Caco-2 (cell line): ENCODE data around the gene NEK7. TPM values are rescaled to one million over a fixed set of nuclear protein-coding genes. Genes with fewer than 3 reads are reported as not detected.
"Not testable (repeated sequence)": the region's sequence is repeated elsewhere in the genome, so short reads cannot be mapped to it uniquely, and the experiment has no call there.

Source experiments
- BruUV-seq: library from RNA; stranded (reverse); fragments of 400-500 nt; replicated peaks from 2 replicates; lab custom pipeline; 2021; lab: Mats Ljungman, UMichigan
- CTCF ChIA-PET: fragments of 300-600 bp; sonication (Branson Sonifier 250); formaldehyde crosslinking; loops from one replicate; lab custom pipeline; 2022; ENCODE audit warnings: antibody characterized with exemption; lab: Charles Lee
- POLR2A ChIA-PET: fragments of 300-600 bp; sonication (Branson Sonifier 250); formaldehyde crosslinking; loops from one replicate; lab custom pipeline; 2022; ENCODE audit warnings: antibody characterized with exemption; lab: Charles Lee
- DNase-seq, 2 experiments: peaks; one replicate each; pipeline versions ENCODE4 v3.0.0 to v3.0.0-alpha.2; 2020 to 2022
- H3K27me3 ChIP-seq: replicated peaks from 2 replicates; pipeline ENCODE4 v1.6.0; 2011; ENCODE audit warnings: low read length; ENCODE audit not compliant: control insufficient read depth, insufficient read depth
- H3K36me3 ChIP-seq: 2 replicates; pipeline ENCODE4 v1.5.1; 2011; ENCODE audit warnings: low read length; ENCODE audit not compliant: control insufficient read depth, insufficient read depth
- H3K4me1 ChIP-seq: fragments of 250-450 bp; sonication (Bioruptor Pico); 2 replicates; pipeline ENCODE4 v1.5.1; 2020; ENCODE audit warnings: mild to moderate bottlenecking
- H3K4me3 ChIP-seq: 2 replicates; pipeline ENCODE4 v1.5.1; 2011; ENCODE audit warnings: low read depth, mild to moderate bottlenecking, control low read depth, low read length
- H3K9me3 ChIP-seq: fragments of 250-450 bp; sonication (Bioruptor Pico); 2 replicates; pipeline ENCODE4 v1.5.1; 2020; ENCODE audit warnings: mild to moderate bottlenecking, moderate library complexity
- H3K27ac Mint-ChIP-seq: one replicate; pipeline ENCODE4 v1.8.0; 2022; ENCODE audit warnings: mixed read lengths; ENCODE audit not compliant: unreplicated experiment
- H3K27me3 Mint-ChIP-seq: one replicate; pipeline ENCODE4 v1.8.0; 2022; ENCODE audit warnings: mixed read lengths; ENCODE audit not compliant: insufficient read depth, unreplicated experiment
- H3K36me3 Mint-ChIP-seq: one replicate; pipeline ENCODE4 v1.8.0; 2022; ENCODE audit warnings: mild to moderate bottlenecking, mixed read lengths; ENCODE audit not compliant: insufficient read depth, unreplicated experiment
- H3K4me1 Mint-ChIP-seq: one replicate; pipeline ENCODE4 v1.8.0; 2022; ENCODE audit warnings: low read depth, mixed read lengths; ENCODE audit not compliant: unreplicated experiment
- H3K4me3 Mint-ChIP-seq: one replicate; pipeline ENCODE4 v1.8.0; 2022; ENCODE audit warnings: mild to moderate bottlenecking, moderate library complexity, mixed read lengths; ENCODE audit not compliant: unreplicated experiment
- H3K9me3 Mint-ChIP-seq: one replicate; pipeline ENCODE4 v1.8.0; 2022; ENCODE audit warnings: mixed read lengths; ENCODE audit not compliant: unreplicated experiment
- intact Hi-C: fragments of 100-400 bp; cut with micrococcal nuclease; formaldehyde crosslinking; loops from one replicate; pipeline ENCODE4 v1.10.0; 2022; ENCODE audit not compliant: unreplicated experiment
- total RNA-seq: library from RNA; stranded (reverse); gene quantifications from 2 replicates; pipeline ENCODE4 v1.2.3, GENCODE V29; 2022
- TF ChIP-seq, protein P1 (sequence below), 2 experiments: fragments of 200-600 bp in 1 of 2; IDR thresholded peaks; 1 replicate in 1 of 2; 2 replicates in 1 of 2; pipeline versions ENCODE4 v1.5.1 to v1.8.0; 2011 to 2022; ENCODE audit warnings: antibody characterized with exemption in 1 of 2, control low read depth in 1 of 2, inconsistent platforms in 1 of 2, low read depth in 1 of 2, low read length in 1 of 2, mild to moderate bottlenecking in 1 of 2, moderate library complexity in 1 of 2; ENCODE audit not compliant: insufficient read depth in 1 of 2, severe bottlenecking in 1 of 2, unreplicated experiment in 1 of 2

NEK7 gene
- total RNA-seq, 1 experiment from 2014 or later, result 56.1 TPM

DNA sequence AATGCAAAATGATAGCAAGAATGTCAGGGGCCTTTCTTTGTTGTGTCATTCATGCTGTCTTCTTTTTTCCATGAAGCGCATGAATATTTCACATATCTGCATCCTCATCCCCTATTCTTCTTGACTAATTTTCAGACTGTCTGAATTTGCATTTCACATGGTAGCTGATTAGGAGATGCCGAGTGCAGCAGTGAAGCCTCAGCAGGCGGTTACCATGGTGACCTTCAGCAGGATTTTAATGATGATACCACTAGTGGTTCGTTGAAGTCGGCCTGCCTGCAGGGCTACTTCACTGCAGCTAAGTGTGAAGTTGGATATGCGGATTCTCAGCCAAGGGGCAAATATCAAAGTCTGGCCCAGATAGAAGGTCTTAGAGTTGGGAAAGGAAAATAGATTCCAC, 141.8 kb downstream of the NEK7 start:
- no peak for DNase-seq
- Mint-ChIP-seq H3K4me1 (no peaks in the 10 kb centered on the region), H3K27ac (no peak overlapping the region), H3K4me3 (no peak overlapping the region), H3K9me3 (no peaks in the 10 kb centered on the region), H3K36me3 (peaks cover 8% of the 10 kb centered on the region), H3K27me3 (no peaks in the 10 kb centered on the region)
- ChIA-PET POLR2A (no interaction called here), CTCF (no interaction called here)
- no peaks in the 10 kb centered on the region for H3K27me3 ChIP-seq
- no peaks in the 10 kb centered on the region for H3K4me1 ChIP-seq
- TF ChIP-seq, protein P1, sequence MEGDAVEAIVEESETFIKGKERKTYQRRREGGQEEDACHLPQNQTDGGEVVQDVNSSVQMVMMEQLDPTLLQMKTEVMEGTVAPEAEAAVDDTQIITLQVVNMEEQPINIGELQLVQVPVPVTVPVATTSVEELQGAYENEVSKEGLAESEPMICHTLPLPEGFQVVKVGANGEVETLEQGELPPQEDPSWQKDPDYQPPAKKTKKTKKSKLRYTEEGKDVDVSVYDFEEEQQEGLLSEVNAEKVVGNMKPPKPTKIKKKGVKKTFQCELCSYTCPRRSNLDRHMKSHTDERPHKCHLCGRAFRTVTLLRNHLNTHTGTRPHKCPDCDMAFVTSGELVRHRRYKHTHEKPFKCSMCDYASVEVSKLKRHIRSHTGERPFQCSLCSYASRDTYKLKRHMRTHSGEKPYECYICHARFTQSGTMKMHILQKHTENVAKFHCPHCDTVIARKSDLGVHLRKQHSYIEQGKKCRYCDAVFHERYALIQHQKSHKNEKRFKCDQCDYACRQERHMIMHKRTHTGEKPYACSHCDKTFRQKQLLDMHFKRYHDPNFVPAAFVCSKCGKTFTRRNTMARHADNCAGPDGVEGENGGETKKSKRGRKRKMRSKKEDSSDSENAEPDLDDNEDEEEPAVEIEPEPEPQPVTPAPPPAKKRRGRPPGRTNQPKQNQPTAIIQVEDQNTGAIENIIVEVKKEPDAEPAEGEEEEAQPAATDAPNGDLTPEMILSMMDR (IDR thresholded peaks at IDR 0.05; ENCODE audit: insufficient read depth in 1 of 2, low read depth in 1 of 2, low read length in 1 of 2, severe bottlenecking in 1 of 2, unreplicated experiment in 1 of 2), result no peak
- no peaks in the 10 kb centered on the region for H3K9me3 ChIP-seq
- no peaks in the 10 kb centered on the region; the same call in none of the 2 replicates for H3K36me3 ChIP-seq
- intact Hi-C loops, result loop anchor here (10.0 kb wide), 1 partner anchor 166 kb away; no protein-coding TSS in a partner anchor
- no TSS peak for BruUV-seq
- H3K4me3 ChIP-seq, result no peak overlapping the region

DNA sequence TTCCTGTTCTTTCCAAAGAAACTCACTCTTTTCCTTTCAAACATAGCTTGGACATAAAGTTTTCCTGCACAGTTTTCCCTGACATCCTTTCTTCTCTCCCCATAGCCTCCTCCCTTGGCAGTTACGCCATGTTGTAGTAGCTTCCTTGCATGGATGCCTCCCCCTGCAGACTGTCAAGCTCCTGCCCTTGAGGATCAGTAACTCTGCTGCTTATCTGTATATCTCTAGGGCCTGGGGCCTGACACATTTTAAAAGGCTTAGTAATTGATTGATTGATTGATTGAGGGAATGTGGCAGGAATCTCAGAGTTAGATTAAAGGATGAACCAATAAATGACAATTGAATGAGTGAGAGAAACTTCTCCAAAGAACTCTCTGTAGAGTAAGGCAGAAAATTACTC, 143.7 kb downstream of the NEK7 start:
- Histone ChIP-seq H3K36me3 (no peaks in the 10 kb centered on the region; the same call in none of the 2 replicates), H3K4me3 (no peak overlapping the region), H3K4me1 (no peaks in the 10 kb centered on the region), H3K27me3 (no peaks in the 10 kb centered on the region), H3K9me3 (no peaks in the 10 kb centered on the region)
- CTCF ChIA-PET, result no interaction called here
- peaks cover under 1% of the 10 kb centered on the region for H3K36me3 Mint-ChIP-seq
- no peak for DNase-seq
- TF ChIP-seq, protein P1 (IDR thresholded peaks at IDR 0.05; ENCODE audit: insufficient read depth in 1 of 2, low read depth in 1 of 2, low read length in 1 of 2, severe bottlenecking in 1 of 2, unreplicated experiment in 1 of 2), result no peak
- H3K4me1 Mint-ChIP-seq, result no peaks in the 10 kb centered on the region
- no peaks in the 10 kb centered on the region for H3K27me3 Mint-ChIP-seq
- H3K9me3 Mint-ChIP-seq, result no peaks in the 10 kb centered on the region
- intact Hi-C loops, result no loop called here
- no peak overlapping the region for H3K4me3 Mint-ChIP-seq
- no peak overlapping the region for H3K27ac Mint-ChIP-seq
- POLR2A ChIA-PET, result no interaction called here
- BruUV-seq, result no TSS peak

DNA sequence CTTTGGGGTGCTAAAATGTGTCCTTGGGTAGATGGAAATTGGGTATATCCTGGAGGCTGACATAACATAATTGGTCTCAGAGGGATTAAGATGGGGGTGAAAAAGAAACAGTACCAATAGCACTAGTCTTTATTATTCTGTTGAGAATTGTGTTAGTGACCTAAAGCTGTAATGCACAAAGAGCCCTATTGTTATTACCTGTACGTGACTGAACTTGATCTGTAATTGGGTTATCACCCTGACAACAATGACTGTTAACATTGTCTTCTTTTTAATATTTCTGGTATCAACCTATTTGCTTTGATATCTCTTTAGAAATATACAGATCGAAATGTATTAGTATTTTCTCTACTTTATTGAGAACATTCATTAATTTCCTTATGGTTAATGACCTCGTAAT, 147.6 kb downstream of the NEK7 start:
- H3K4me1 ChIP-seq, result no peaks in the 10 kb centered on the region
- no peaks in the 10 kb centered on the region for H3K27me3 ChIP-seq
- DNase-seq, result no peak
- POLR2A ChIA-PET, result no interaction called here
- intact Hi-C loops, result no loop called here
- Mint-ChIP-seq H3K36me3 (peaks cover 6% of the 10 kb centered on the region), H3K4me3 (no peak overlapping the region), H3K27me3 (no peaks in the 10 kb centered on the region), H3K4me1 (no peaks in the 10 kb centered on the region), H3K27ac (no peak overlapping the region), H3K9me3 (peaks cover 10% of the 10 kb centered on the region)
- TF ChIP-seq, protein P1 (IDR thresholded peaks at IDR 0.05; ENCODE audit: insufficient read depth in 1 of 2, low read depth in 1 of 2, low read length in 1 of 2, severe bottlenecking in 1 of 2, unreplicated experiment in 1 of 2), result no peak
- no TSS peak for BruUV-seq
- CTCF ChIA-PET, result interaction anchor here (0.6 kb wide), 1 partner anchor 402 kb away, joined by 3 read pairs; no protein-coding TSS in a partner anchor
- no peak overlapping the region for H3K4me3 ChIP-seq
- no peaks in the 10 kb centered on the region for H3K36me3 ChIP-seq
- no peaks in the 10 kb centered on the region for H3K9me3 ChIP-seq

DNA sequence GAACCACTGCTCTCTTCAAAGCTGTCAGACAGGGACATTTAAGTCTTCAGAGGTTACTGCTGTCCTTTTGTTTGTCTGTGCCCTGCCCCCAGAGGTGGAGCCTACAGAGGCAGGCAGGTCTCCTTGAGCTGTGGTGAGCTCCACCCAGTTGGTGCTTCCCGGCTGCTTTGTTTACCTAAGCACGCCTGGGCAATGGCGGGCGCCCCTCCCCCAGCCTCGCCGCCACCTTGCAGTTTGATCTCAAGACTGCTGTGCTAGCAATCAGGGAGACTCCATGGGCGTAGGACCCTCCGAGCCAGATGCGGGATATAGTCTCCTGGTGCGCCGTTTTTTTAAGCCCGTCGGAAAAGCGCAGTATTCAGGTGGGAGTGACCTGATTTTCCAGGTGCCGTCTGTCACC, 158.0 kb downstream of the NEK7 start:
- H3K4me3 ChIP-seq, intact Hi-C loops, H3K27ac Mint-ChIP-seq, H3K4me3 Mint-ChIP-seq, BruUV-seq, H3K27me3 Mint-ChIP-seq, H3K9me3 Mint-ChIP-seq, H3K9me3 ChIP-seq, H3K36me3 ChIP-seq, DNase-seq, POLR2A ChIA-PET, H3K4me1 ChIP-seq, CTCF ChIA-PET, H3K27me3 ChIP-seq: not testable (repeated sequence)
- peaks cover 16% of the 10 kb centered on the region for H3K4me1 Mint-ChIP-seq
- H3K36me3 Mint-ChIP-seq, result peaks cover 14% of the 10 kb centered on the region

DNA sequence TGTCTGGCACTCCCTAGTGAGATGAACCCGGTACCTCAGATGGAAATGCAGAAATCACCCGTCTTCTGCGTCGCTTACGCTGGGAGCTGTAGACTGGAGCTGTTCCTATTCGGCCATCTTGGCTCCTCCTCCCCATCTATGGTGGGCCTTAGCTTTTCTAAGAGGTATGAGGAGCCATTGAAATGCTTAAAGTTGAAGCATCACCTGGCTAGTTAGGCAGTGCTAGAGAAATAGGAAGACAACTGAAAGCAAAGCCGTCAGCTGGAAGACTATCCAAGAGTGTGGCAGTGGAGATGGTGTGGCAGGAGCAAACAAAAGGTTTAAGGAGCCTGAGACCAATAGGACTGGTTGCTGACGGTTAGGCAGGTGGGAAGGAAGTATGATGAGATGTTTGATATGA, 158.5 kb downstream of the NEK7 start:
- BruUV-seq, H3K4me1 ChIP-seq, H3K27me3 Mint-ChIP-seq, intact Hi-C loops, H3K27ac Mint-ChIP-seq, H3K27me3 ChIP-seq, POLR2A ChIA-PET, DNase-seq, H3K9me3 Mint-ChIP-seq, H3K9me3 ChIP-seq, H3K4me3 Mint-ChIP-seq, H3K36me3 ChIP-seq, CTCF ChIA-PET, H3K4me3 ChIP-seq: not testable (repeated sequence)
- Mint-ChIP-seq H3K4me1 (peaks cover 16% of the 10 kb centered on the region), H3K36me3 (peaks cover 14% of the 10 kb centered on the region)
